Sigmoid colon (tissue), 7 donors: ENCODE data around the gene ENTR1. TPM values are rescaled to one million over a fixed set of nuclear protein-coding genes. Genes with fewer than 3 reads are reported as not detected.

ENCODE experiments used
- DNase-seq: peaks from one replicate; pipeline ENCODE4 v3.0.0-alpha.2; 2019
- H3K27ac ChIP-seq, 4 donors: fragments of 200-600 bp; sonication (generic); one replicate each; pipeline ENCODE4 v1.5.1; 2016 to 2019; ENCODE audit warnings: mild to moderate bottlenecking in 1 of 4
- H3K27me3 ChIP-seq, 3 donors: fragments of 200-600 bp; sonication (generic); one replicate each; pipeline ENCODE4 v1.5.1; 2019; ENCODE audit warnings: mild to moderate bottlenecking in 1 of 3
- H3K36me3 ChIP-seq, 4 donors: fragments of 200-600 bp; sonication (generic); one replicate each; pipeline ENCODE4 v1.5.1; 2016 to 2019
- H3K4me1 ChIP-seq, 4 donors: fragments of 200-600 bp; sonication (generic); one replicate each; pipeline ENCODE4 v1.5.1; 2017 to 2019
- H3K4me3 ChIP-seq, 4 donors: fragments of 200-600 bp; sonication (generic); one replicate each; pipeline ENCODE4 v1.5.1; 2017 to 2019; ENCODE audit warnings: mild to moderate bottlenecking in 2 of 4, moderate library complexity in 1 of 4
- H3K9me3 ChIP-seq, 4 donors: fragments of 200-600 bp in 3 of 4; sonication (generic) in 3 of 4; one replicate each; pipeline versions ENCODE4 v1.5.1 to v1.6.1; 2013 to 2019
- EP300 ChIP-seq, 4 donors: sonication (generic); formaldehyde crosslinking; IDR thresholded peaks; one replicate each; pipeline ENCODE4 v1.6.1; 2017; ENCODE audit warnings: antibody characterized with exemption in 4 of 4
- POLR2A ChIP-seq, 2 donors: fragments of 450-650 bp; IDR thresholded peaks; one replicate each; pipeline ENCODE4 v1.6.1; 2016; ENCODE audit warnings: antibody characterized with exemption in 2 of 2, mild to moderate bottlenecking in 2 of 2, moderate library complexity in 2 of 2
- POLR2AphosphoS5 ChIP-seq, 4 donors: sonication (generic); formaldehyde crosslinking; IDR thresholded peaks; one replicate each; pipeline ENCODE4 v1.6.1; 2017; ENCODE audit warnings: antibody characterized with exemption in 4 of 4
- WGBS, 2 donors: extraction: QIAGEN DNeasy Blood & Tissue Kit; methylation state at CpG; one replicate each; pipeline ENCODE4 v1.1.7; 2013; 5-methylcytosine and 5-hydroxymethylcytosine counted together
- intact Hi-C: fragments of 100-400 bp; cut with DNase I; formaldehyde crosslinking; loops from one replicate; pipeline ENCODE4 v1.15.1; 2023
- polyA plus RNA-seq, 3 donors: library from polyadenylated mRNA; stranded (reverse); fragments of 200-250 nt; gene quantifications; one replicate each; pipeline ENCODE4 v1.2.3, GENCODE V29; 2013
- total RNA-seq, 4 donors: library from RNA; depleted of rRNA; stranded (reverse); fragments of >200 nt; gene quantifications; one replicate each; pipeline ENCODE4 v1.1.0, GENCODE V29; 2016
- TF ChIP-seq, protein P1 (sequence below), 4 experiments: fragments of 450-650 bp in 3 of 4; fragments of 200-600 bp in 1 of 4; IDR thresholded peaks; one replicate each; pipeline ENCODE4 v1.5.1; 2016 to 2019; ENCODE audit warnings: antibody characterized with exemption in 4 of 4, mild to moderate bottlenecking in 3 of 4, moderate library complexity in 2 of 4
- donor health status: healthy with polysubstance abuse.
- donor health status: Bipolar disorder and iron deficiency.
- donor health status: healthy.

The ENTR1 gene
- total and polyA plus RNA-seq, 7 donors = 16.2 to 47.2 (median 30.6) TPM

DNA sequence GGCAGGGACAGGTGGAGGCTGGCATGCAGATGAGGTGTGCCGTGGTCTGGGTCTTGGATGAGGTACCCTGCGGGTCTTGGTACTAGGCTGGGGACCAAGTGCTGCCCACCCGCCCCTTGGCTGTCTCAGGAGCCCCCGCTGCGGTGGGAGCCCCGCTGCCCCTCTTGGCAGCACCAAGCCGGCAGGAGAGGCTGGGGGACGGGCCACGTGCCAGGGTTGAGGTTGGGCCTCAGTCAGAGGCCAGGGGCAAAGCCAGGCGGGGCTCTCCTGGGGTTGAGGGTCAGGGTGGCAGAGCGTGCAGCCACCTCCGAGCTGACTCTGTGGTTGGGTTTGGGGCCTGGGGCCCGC, 38.9 kb downstream of the ENTR1 start:
- Histone ChIP-seq H3K9me3 (no peaks in the 10 kb centered on the region), H3K4me3 (no peak overlapping the region), H3K27me3 (no peaks in the 10 kb centered on the region), H3K36me3 (no peaks in the 10 kb centered on the region), H3K27ac (no peak overlapping the region), H3K4me1 (peaks cover 0 to 8% (median 0%) of the 10 kb centered on the region in 4 donors)
- intact Hi-C loops = no loop called here
- WGBS, 2 donors = 86 to 92% methylated on average over 13 of the region's 13 CpGs
- DNase-seq = no peak
- TF ChIP-seq EP300 (IDR thresholded peaks at IDR 0.05) (no peak), POLR2A (IDR thresholded peaks at IDR 0.05) (no peak), POLR2AphosphoS5 (IDR thresholded peaks at IDR 0.05) (no peak)
- TF ChIP-seq, protein P1, sequence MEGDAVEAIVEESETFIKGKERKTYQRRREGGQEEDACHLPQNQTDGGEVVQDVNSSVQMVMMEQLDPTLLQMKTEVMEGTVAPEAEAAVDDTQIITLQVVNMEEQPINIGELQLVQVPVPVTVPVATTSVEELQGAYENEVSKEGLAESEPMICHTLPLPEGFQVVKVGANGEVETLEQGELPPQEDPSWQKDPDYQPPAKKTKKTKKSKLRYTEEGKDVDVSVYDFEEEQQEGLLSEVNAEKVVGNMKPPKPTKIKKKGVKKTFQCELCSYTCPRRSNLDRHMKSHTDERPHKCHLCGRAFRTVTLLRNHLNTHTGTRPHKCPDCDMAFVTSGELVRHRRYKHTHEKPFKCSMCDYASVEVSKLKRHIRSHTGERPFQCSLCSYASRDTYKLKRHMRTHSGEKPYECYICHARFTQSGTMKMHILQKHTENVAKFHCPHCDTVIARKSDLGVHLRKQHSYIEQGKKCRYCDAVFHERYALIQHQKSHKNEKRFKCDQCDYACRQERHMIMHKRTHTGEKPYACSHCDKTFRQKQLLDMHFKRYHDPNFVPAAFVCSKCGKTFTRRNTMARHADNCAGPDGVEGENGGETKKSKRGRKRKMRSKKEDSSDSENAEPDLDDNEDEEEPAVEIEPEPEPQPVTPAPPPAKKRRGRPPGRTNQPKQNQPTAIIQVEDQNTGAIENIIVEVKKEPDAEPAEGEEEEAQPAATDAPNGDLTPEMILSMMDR (IDR thresholded peaks at IDR 0.05) = no peak

DNA sequence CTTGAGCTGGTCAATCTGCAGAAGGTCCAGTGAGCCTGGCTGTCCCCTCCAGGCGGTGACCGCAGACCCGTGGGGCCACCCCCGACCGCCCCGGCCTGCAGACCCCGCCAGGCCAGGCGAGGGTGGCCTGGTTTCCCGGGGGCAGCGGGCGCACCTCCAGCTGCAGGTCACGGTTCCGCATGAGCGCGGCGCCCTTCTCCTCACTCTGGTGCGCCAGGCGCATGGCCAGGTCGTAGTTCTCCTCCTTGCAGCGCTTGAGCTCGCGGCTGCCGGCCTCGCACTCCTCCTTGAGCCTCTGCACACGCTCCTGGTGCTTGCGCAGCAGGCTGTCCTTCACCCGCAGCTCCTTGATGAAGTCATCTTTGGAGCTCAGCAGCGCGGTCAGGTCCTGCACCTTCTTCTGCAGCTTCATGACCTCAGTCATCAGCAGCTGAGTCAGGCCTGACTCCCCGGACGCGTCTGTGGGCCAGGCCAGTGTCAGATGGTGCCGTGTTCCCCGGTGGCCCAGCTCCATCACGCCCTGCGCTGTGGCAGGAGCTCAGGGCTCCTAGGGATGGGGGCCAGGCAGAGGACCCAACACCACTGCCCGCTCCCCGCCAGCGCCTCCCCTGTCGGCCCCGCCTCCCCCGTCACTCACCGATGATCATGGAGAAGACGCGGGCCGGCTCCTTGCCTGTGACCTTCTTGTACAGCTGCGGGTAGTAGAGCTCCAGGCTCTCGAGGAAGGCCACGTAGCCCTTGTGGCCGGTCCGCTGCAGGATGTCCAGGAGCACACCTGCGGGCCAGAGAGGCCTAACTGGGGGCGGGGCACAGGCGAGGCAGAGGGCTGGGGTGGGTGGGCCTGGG, 39.5 kb downstream of the ENTR1 start:
- 93 to 95% methylated on average over 54 of the region's 54 CpGs for WGBS, 2 donors

GRCh38 chr9:136370037-136370436, 40.4 kb downstream of the ENTR1 start:
- Histone ChIP-seq H3K4me1 (peaks cover 0 to 8% (median 0%) of the 10 kb centered on the region in 4 donors), H3K27ac (no peak overlapping the region), H3K4me3 (no peak overlapping the region), H3K27me3 (no peaks in the 10 kb centered on the region), H3K36me3 (no peaks in the 10 kb centered on the region), H3K9me3 (no peaks in the 10 kb centered on the region)
- TF ChIP-seq, protein P1 (IDR thresholded peaks at IDR 0.05) = no peak
- TF ChIP-seq EP300 (IDR thresholded peaks at IDR 0.05) (no peak), POLR2A (IDR thresholded peaks at IDR 0.05) (no peak), POLR2AphosphoS5 (IDR thresholded peaks at IDR 0.05) (no peak)
- 96 to 97% methylated on average over 19 of the region's 19 CpGs for WGBS, 2 donors
- intact Hi-C loops = no loop called here
- no peak for DNase-seq

More for the DNA sequence above, 39.5 kb downstream of the ENTR1 start:
- DNase-seq = no peak
- Histone ChIP-seq H3K27ac (no peak overlapping the region), H3K4me3 (no peak overlapping the region), H3K27me3 (no peaks in the 10 kb centered on the region), H3K9me3 (no peaks in the 10 kb centered on the region), H3K4me1 (peaks cover 0 to 8% (median 0%) of the 10 kb centered on the region in 4 donors), H3K36me3 (no peaks in the 10 kb centered on the region)
- TF ChIP-seq POLR2AphosphoS5 (IDR thresholded peaks at IDR 0.05) (no peak), EP300 (IDR thresholded peaks at IDR 0.05) (no peak), POLR2A (IDR thresholded peaks at IDR 0.05) (no peak)
- TF ChIP-seq, protein P1 (IDR thresholded peaks at IDR 0.05) = no peak
- intact Hi-C loops = no loop called here

DNA sequence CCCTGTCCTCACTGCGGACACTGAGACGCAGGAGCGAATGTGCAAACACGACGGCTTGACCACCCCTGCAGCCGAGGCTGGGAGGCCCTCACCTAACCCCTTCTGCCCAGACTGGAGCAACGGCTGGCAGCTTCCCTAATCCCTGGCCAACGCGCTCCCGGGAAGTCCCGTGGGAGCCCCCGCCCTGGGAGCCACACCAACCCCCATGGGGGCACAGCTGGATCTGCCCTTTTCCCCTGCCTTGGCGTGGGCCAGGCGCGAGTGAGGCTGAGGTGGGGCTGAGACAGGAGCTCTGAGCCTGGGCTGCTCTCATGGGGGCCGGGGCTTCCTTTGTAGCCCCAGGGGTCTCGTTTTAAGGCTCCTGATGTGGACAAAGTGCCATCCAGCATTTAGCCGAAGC, 42.2 kb downstream of the ENTR1 start:
- DNase-seq = no peak
- Histone ChIP-seq H3K27me3 (peaks cover 0 to 9% (median 6%) of the 10 kb centered on the region in 3 donors), H3K4me1 (peaks cover 0 to 16% (median 9%) of the 10 kb centered on the region in 4 donors), H3K27ac (no peak overlapping the region), H3K36me3 (no peaks in the 10 kb centered on the region), H3K9me3 (no peaks in the 10 kb centered on the region), H3K4me3 (no peak overlapping the region)
- intact Hi-C loops = no loop called here
- 79 to 81% methylated on average over 18 of the region's 18 CpGs for WGBS, 2 donors
- TF ChIP-seq POLR2A (IDR thresholded peaks at IDR 0.05) = no peak
- no peak for TF ChIP-seq POLR2AphosphoS5 (IDR thresholded peaks at IDR 0.05)
- no peak for TF ChIP-seq EP300 (IDR thresholded peaks at IDR 0.05)
- TF ChIP-seq, protein P1 (IDR thresholded peaks at IDR 0.05) = no peak
